Measurements from ENCODE around the gene SDR42E2.

GRCh38 chr16:22151246-22151998 is 10.9 kb upstream of the SDR42E2 start:
- TF ChIP-seq CTCF (conservative IDR thresholded peaks at IDR 0.05; ENCODE audit: low read depth, low read length) (no peak), EZH2phosphoT487 (IDR thresholded peaks at IDR 0.05; ENCODE audit: borderline replicate concordance, low read length) (no peak), EZH2 (IDR thresholded peaks at IDR 0.05; ENCODE audit: low read length, unreplicated experiment) (no peak)
